Fibroblast of the aortic adventitia (primary cell): ENCODE results near the gene CA10. TPM values are rescaled to one million over a fixed set of nuclear protein-coding genes. Genes with fewer than 3 reads are reported as not detected.

ENCODE experiments used
- DNase-seq: peaks from one replicate; pipeline ENCODE4 v3.0.0-alpha.2; 2010; ENCODE audit warnings: low read depth
- H3K4me3 ChIP-seq: 2 replicates; pipeline ENCODE4 v1.5.1; 2011; ENCODE audit warnings: low read depth, mild to moderate bottlenecking, control low read depth, low read length, moderate library complexity
- total RNA-seq: library from RNA; depleted of rRNA; stranded (reverse); fragments of >200 nt; gene quantifications from 2 replicates; pipeline ENCODE4 v1.2.3, GENCODE V29; 2012; ENCODE audit warnings: low replicate concordance
- TF ChIP-seq, protein P1 (sequence below): IDR thresholded peaks from 2 replicates; pipeline ENCODE4 v1.5.1; 2011; ENCODE audit warnings: mild to moderate bottlenecking, low read length, control low read depth, inconsistent platforms; ENCODE audit not compliant: insufficient read depth

The CA10 gene
- total RNA-seq, 1 donor: not detected

DNA sequence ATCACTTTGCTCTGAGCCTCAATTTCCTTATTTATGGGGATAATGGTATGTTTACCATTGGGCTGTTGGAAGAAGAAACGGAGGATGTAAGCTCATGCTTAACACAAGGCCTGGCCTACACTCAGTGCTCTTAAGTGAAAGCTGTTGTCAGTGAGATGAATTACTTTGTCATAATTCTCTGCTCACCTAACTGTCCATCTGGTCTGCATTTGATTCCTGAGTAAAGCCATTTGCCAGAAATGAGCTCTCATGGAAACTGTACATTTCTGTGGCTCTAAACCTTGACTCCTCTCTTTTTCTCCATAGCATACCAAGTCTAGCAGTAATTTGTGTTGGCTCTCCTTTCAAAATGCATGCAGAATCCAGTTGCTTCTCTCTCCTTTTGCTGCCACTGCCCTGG lies 452.4 kb downstream of the CA10 start:
- no peak overlapping the region for H3K4me3 ChIP-seq
- TF ChIP-seq, protein P1, sequence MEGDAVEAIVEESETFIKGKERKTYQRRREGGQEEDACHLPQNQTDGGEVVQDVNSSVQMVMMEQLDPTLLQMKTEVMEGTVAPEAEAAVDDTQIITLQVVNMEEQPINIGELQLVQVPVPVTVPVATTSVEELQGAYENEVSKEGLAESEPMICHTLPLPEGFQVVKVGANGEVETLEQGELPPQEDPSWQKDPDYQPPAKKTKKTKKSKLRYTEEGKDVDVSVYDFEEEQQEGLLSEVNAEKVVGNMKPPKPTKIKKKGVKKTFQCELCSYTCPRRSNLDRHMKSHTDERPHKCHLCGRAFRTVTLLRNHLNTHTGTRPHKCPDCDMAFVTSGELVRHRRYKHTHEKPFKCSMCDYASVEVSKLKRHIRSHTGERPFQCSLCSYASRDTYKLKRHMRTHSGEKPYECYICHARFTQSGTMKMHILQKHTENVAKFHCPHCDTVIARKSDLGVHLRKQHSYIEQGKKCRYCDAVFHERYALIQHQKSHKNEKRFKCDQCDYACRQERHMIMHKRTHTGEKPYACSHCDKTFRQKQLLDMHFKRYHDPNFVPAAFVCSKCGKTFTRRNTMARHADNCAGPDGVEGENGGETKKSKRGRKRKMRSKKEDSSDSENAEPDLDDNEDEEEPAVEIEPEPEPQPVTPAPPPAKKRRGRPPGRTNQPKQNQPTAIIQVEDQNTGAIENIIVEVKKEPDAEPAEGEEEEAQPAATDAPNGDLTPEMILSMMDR: no peak
- DNase-seq: no peak

DNA sequence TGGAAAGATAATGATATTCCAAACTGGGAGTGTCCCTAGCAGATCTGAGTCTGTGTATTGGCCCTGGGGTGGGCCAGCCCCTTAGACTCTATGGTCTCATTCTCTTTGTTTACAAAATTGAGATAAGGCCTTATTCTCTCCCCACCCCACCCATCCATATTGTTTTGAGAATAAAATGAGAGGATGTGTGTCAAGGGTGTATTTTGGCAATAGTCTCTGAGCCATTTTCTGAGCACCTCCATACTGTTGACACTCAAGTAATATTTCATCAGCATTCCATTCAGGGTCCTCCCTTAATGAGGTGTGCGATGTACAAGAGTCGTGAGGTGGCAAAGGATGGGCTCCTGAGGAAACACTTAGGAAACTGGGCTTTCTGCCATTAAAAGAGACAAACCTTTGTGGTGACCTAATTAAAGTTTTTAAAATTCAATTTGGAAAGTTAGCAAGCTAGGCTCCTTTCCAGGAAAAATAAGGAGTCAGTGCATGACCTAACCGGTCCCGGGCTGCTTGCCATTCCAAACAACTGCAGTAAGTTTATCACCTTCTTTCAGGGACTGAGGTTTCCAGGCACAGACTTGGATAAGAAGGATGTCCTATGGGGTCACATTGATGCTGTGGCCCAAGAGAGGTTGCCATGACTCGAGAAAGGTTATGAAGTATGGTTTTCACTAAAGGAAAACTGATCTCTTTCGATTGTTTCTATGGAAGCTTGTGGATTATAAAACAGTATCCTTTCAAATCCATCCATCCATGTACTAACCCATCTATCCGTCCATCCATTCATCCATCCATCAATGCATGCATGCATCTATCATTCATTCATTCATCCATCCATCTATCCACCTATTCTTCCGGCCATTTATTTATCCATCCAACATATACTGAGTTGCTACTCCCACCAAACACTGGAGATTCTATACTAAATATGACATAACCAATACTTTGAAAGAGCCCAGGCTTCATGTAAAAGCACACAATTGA lies 454.9 kb downstream of the CA10 start:
- DNase-seq: peak; percentile 69
- TF ChIP-seq, protein P1: no peak
- H3K4me3 ChIP-seq: no peak overlapping the region

DNA sequence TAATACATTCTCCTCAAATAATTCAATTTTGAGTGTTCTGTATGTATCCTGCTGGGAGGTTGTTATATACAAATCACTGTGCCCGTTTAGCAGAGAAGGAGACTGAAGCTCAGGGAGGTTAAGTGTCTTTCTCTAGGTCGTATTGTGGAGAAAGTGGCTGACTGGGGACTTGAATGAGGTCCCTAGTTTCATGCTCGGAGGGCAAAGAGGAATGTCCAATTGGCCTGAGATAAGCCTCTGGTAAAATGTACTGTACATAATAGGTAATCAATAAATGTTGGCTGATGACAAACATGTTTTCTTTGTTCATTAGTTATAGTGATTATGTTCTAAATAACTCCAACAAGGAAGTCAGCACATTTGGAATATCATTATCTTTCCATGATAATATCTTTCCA lies 455.6 kb downstream of the CA10 start:
- TF ChIP-seq, protein P1: no peak
- H3K4me3 ChIP-seq: no peak overlapping the region
- no peak for DNase-seq

DNA sequence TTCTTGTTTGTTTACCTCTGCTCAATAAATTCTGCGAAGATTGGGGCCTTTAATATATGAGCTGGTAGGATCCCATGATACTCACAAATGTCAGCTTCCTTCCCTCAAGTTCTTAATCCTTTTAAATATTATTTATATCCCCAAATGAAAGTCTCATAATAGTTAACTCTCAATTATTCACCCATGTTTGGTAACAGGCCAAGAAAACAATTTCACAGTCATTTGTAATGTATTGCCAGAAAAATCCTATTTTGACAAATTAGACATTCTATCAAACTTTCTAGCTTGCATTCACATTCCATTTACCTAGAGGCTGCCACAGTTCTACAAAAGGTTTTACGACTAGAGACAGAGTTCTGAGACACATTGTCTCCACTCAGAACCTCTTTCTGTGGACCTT lies 457.0 kb downstream of the CA10 start:
- TF ChIP-seq, protein P1: no peak
- H3K4me3 ChIP-seq: no peak overlapping the region
- DNase-seq: no peak

DNA sequence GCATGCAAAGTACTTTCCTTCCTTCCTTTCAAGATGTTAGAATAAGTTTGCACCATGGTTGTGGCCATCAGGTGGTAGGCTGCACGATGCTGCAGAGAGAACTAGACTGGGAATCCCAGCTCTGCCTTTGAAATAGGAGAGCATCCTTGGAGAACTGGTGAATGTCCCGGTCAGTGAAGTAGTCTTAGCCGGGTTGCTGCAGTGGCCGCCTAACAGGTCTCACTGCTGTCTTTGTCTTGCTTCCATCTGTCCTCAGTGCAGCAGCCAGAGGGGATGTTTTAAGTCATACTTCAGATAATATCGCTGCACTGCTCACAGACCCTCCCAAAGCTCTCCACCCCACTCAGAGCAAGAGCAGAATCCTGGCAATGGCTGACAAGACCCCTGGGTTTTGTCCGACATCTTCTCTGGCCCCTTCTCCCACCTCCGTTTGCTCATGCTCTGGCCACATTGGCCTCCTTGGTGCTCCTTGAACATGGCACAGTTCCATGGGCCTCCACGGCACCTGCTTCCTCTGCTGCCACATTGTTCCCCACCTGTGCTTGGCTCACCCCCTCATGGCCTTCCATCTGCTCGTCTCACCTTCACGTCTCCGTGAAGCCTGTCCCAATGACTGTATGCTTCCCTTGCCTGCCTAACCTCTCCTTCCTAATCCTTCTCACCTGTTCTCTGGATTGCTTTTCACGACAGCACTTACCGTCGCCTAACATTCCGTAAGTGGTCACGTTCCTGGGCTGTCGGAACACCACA lies 458.3 kb downstream of the CA10 start:
- TF ChIP-seq, protein P1: no peak
- DNase-seq: no peak
- H3K4me3 ChIP-seq: no peak overlapping the region

DNA sequence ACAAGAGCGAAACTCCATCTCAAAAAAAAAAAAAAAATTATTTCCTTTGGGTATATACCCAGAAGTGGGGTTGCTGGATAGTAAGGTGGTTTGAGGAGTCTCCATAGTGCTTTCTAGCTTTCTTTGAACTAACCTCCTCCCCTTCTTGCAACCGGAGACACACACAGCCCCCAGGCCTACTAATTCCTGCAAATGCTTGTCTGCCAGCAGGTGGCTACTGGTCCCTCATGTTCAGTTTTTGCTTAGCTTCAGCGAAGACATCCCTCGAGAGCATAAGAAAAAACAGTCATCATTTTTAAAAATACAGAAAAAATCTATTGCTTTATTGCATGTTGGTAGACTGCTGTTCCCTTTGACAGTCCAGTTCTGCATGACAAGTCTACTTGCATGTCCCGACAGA lies 459.2 kb downstream of the CA10 start:
- DNase-seq: no peak
- H3K4me3 ChIP-seq: no peak overlapping the region
- TF ChIP-seq, protein P1: no peak
